GM19328 (cell line): Measurements from ENCODE around the gene KCNB1.

ENCODE experiments used
- ATAC-seq: cut with Tn5 transposase; IDR thresholded peaks from one replicate; pipeline ENCODE4 v1.9.1; 2021; ENCODE audit warnings: mild to moderate bottlenecking, moderate library complexity; ENCODE audit not compliant: unreplicated experiment

KCNB1 gene

DNA sequence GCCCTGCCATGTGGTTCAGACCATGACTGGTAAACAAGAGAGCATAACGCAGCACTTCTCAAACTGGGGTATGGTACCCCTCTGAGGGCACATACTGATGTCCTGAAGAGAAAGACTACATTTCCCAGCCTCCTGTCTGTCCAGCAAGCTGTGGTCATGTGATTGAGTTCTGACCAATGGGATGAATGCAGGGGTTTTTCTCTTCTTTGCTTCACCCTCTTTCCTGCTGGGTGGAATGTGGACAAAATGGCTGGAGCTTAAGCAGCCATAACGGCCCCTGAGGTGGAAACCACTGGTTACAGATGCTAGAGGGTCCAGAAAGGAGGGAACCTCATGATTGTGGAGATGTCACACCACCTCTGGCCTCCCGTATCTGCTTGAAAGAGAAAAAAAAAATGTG lies 19.4 kb upstream of the KCNB1 start:
- no peak for ATAC-seq

DNA sequence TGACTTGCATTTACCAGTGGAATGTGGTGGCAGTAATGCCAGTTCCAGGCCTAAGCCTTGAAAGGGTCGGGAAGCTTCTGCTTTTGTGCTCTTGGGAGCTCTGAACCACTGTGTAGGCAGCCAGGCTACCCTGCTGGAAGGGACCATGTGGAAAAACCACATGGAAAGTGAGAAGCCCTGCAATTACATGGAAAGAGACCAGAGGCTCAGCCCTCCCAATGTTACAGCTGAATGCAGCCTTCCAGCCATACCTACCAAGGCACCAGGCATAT lies 14.9 kb upstream of the KCNB1 start:
- ATAC-seq = no peak

DNA sequence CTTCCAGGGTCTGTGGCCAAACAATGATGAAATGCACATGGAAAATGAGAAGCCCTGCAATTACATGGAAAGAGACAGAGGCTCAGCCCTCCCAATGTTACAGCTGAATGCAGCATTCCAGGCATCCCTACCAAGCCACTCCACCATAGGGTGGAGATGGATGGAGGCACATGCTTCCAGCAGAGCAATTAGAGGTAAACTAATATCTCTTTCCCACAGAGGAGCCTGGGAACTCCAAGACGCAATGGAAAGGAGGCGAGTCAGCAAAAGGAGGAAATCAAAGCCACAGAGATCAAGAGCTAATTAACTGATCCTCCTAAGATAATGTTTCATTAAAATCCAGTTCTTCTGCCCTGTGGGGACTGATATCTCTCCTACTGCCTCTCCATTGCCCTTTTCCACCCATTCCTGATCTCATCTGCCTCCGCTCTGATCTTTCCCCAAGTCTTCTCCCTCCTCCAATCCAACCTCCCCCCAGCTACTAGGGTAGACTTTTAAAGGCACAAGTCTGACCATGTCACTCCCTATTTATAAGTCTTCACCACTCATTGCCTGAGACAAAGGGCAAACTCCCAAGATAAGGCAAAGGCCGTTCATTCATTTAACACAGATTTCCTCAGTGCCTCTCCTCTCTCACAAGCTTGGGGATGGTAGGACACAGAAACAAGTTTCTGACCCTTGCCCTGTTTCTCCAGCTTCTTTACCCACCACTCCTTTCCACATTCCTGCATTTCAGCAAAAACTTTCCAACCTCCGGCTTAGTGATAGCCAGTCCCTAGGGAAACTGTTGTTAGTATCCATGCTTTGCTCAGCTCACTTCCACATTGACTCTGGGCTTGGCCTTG lies 14.3 kb upstream of the KCNB1 start:
- no peak for ATAC-seq

DNA sequence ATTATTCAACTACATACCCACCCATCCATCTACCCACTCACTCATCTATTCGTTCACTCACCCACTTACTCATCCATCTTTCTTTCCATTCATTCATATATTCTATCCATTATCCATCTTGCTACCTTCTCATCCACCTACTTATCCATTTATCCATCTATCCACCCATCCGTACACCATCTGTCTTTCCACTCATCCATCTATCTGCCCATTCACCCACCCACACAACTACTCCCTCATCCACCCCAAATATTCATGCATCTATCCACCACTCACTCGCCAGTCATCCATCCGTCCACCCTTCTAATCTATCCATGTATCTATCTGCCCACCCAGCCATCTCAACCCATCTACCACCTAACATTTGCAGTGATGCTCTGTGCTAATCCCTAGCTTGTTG lies 13.6 kb upstream of the KCNB1 start:
- no peak for ATAC-seq

DNA sequence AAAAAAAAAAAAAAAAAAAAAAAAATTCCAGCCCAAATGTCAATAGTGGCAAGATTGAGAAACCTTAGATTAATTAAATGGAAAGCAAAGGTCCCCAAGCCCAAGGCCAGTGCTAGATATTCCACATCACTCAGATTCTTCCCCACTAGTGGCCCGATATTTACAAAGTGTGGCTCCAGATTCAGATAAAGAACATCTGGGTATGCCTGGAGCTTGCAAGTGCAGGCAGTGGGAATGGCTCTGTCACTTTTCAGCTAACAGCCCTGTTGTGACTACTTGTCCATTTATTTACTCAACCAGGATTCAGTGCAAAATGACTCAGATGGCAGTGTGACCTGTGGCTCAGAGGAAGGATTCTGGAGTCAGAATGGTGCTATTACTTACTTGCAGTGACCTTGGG lies 8.2 kb upstream of the KCNB1 start:
- no peak for ATAC-seq

DNA sequence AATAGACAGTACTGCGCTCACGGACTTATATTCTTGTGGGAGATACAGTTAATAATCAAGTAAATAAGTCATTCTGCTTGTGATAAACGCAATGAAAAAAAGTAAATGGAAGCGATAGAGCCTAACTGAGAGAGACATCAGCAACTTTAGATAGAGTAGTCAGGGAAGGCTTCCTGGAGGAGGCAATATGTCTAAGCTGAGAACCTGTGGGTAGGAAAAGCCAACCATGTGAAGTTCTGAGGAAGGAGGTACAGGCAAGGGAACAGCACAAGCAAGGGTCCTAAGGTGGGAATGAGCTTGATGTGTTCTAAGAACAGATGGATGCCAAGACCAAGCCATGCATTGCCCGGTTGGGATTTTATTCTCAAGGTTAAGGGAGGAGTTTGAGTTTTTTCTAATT lies 7.2 kb upstream of the KCNB1 start:
- no peak for ATAC-seq

DNA sequence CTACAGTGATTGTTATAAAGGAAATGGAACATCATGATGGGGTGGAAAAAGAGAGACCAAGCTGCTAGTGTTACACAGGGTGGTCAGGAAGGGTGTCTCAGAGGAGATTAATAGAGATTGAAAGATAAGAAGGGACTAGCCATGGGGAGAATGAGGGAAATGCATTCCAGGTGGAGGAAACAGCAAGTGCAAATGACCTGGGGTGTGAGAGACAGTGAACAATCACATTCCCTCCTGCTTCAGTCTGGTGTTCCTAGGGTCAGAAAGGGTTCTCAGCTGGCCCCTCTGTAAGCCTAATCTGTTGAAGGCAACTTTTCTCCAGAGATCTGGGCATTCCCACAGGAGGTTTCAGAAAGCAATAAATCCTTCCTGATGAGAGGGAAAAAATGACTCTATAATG lies 3.6 kb upstream of the KCNB1 start:
- no peak for ATAC-seq

DNA sequence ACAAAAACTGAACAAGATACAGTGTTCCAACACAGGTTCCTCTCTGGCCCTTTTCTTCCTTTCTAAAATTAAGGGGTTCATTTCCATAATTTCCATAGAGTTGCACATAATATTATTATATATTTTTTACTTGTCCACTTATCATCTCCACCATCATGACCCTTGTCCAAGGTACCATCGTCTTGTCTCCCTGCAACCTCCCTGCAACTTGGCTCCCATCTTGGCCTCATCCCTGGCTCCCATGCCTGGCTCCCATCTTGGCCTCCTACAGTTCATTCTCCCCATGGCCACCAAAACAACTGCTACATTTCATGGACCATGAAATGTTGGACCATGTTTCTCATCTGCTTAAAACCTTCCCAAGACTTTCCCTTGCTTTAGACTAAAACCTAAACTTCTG lies 3.1 kb upstream of the KCNB1 start:
- ATAC-seq = no peak

DNA sequence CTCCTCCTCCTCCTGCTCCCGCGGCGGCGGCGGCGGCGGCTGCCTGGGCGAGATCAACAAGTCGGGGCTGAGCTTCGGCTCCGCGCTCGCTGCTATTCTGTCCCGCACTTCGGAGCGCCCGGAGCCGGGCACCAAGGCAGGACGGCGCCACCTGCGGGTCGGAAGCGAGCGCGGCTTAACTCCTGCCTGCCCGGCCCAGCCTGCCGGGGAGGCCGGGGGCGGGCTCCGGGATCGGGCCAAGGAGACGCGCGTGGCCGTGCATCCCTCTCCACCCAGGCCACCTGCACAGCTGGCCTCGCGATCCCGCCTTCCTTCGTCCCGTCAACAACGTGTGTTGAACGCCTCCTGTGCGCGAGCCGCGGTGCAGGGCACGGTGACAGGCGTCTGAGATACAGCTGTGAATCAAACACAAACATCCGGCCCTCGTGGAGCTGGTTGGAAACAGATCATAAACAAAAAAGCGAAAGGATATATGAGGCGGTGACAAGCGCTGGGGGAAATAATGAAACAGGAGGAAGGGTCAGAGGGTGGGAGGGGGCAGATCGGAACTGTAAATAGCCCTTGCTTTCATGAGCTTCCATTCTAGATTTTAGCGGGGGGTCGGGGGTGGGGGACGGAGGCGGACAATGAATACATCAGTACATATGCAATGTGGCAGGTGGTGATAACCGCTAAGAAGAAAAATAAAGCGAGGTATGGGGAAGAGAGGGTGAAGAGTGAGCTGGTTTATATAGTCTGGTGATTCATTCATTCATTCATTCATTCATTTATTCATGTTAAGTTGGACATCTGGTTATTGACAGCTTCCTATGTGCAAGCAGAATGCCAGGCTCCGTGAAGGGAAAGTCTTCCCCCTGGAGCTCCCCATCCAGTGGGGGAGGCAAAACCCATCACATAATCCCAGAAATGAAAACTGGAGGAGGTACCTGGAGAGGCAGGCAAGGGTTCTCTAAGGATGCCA lies 2.0 kb upstream of the KCNB1 start:
- ATAC-seq = no peak

DNA sequence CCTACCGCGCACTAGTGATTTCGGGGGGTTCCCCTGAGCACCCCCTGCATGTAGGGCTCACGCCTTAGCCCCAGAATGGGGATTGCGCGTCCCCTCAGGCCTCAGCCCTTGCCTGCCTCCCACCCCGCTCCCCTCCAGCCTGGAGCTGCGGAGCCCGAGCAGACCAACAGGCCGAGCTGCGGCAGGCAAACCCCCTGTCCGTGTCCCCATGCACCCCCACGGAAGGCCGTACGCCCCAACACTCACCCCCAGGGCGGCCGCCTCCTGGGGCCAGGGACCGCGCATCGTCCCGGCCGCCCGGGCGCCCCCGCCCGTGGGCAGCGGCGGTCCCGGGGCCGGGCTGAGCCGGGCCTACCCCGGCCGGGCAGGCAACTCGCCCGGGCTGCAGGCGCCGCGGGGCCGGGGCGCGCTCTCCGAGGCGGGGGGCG lies 1.2 kb upstream of the KCNB1 start:
- ATAC-seq = no peak

DNA sequence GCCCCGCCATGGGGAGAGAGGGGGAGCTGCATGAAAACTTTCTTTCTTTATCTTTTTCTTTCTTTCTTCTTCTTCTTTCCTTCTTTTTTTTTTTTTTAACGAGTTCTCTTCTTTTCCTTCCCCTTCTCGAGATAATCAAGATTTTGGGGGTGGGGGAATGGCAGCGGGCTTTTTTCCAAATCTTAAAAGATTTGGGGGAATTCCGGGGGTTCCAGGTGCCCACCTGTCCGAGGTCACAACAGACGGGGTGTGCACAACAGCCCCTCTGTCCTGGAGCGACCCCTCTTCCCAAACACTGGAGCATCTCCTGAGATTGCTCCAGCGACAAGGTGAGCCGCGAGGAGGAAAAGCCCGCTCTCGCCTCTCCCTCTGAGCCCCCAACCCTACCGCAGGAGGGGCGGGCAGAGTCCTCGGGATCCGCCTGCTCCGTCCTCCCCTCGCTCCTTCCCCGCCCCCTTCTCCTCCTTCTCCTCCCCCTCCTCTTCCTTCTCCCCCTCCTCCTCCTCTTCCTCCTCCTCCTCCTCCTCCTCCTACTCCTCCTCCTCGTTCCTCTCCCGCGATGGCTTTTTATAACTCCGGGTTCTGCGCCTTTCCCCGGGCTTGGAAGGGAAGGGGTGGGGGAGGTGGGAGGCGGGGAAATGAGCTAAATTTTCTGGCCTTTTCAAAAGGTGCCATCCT lies 689 bp upstream of the KCNB1 start:
- ATAC-seq = no peak

DNA sequence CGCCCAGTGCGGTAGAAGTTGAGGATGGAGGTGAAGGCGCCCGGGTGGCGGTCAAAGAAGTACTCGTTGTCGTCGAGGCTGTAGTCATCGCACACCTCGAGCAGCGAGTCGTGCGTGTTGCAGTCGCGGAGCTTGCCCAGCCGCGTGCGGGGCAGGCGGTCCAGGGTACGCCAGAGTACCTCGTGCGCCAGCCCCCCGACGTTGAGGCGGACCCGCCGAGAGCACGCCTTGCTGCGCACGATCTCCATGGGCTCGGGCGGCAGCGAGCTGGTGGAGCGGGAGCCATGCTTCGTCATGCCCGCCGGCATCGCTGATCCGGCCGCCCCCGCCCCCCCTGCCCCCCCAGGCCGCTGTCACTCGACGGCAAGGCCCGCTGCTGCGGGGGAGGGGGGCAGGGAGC lies 295 bp downstream of the KCNB1 start:
- no peak for ATAC-seq

DNA sequence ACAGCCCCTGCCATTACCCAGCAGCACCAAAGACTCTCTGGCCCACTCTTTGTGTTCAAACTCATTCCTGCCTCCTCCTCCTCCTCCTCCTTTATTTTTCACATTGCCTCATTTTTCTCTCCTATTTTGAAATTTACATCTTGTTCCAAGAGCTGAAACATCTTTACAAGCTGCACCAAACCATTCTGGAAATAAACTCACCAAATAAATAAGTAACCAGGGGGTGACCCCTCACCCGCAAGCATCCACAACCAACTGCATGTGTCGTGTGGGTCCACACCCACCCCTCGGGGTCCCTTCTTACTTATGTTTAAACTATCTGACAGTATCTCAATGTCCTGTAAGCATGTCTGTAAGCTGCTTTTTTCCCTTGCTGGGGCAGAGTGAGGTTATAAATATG lies 1.4 kb downstream of the KCNB1 start:
- no peak for ATAC-seq

DNA sequence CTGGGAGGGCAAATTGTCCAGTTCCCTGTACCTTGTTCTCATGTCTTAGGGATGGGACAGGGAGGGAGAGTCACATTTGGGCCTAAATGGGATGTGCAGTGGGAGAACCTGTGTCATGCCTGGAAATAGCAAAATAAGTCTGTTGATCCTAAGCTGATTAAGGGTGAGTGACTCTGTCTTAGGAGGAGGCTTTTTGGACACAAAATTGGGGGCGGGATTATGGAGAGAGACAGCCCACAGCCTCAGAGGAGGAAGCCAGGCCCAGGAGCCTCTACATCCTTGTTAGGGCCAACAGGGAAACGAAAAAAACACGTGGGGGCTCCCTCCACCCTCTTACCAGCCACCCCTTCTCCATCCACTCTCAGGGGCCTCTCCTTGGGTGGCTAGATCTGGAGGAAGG lies 2.2 kb downstream of the KCNB1 start:
- no peak for ATAC-seq

DNA sequence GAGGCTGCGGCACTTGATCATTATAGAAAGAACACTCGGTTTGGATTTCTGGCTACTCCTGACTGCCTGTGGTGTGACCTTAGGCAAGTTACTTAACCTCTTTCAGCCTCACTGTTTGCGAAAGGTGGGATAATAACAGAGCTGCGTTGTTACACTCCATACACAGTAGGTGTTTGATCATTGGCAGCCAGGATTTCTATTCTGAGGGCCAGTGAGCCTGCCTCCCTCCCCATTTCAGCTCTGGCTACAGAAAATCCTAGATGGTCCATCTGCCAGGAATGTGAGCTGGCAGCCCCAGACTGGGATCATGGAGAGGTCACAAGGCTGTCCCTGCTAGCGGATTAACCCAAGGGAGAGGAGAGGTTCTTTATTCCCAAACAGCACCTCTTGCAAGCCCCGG lies 2.7 kb downstream of the KCNB1 start:
- ATAC-seq = no peak

DNA sequence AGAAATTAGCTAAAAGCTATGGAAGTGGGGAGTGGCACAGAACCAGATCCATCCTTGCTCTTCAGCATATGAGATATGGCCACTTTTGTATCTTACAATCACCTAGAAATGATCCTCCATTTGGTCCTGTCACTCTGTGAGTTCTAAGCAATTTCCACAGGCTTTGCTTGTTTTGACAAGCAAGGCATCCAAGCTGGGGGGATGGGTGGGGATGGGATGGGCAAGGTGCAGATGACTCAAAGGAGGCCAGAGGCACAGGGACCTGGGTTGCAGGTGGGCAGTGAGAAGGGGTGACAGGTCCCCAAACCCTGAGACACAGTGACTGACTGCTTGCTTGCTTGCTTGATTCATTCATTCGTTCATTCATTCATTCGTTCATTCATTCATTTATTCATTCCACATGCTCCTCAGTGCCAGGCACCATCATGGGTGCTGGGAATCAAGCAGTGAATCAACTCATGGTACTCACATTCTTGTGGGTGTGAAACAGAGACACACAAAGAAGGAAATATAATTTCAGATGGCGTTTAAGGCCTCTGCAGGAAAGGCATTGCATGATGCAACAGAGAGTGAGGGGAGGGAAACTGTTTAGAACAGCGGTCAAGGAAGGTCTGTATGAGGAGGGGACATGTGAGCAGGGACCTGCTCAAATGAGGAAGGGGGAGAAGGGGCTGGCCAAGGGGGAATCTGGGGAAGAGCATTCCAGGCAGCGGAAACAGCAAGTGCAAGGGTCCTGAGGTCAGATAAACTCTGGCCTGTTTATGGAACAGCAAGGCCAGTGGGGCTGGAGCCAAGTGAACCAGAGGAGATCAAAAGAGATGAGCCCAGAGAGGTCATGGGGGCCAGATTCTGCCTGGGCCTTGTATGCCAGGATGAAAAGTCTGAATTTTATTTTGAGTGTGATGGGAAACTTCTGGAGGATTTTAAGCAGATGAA lies 3.4 kb downstream of the KCNB1 start:
- ATAC-seq = no peak

DNA sequence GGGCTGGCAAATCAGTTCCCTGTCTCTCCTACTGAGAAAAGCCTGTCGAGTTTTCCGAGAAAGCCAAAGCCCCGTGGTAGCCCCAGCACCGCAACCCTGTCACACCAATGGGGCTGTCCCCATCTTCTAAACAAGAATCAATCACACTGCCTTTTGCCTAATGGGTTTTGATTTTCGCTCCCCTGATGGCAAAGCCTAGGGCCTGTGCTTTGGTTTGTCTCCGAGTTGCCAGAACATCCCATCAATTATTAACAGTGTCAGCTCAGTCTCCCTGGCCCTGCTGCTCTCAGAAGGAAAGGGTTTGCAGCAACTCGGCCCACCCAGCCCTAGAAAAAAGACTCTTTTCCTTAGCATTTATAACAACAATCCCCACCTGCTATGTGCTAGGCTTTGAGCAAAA lies 4.2 kb downstream of the KCNB1 start:
- no peak for ATAC-seq

DNA sequence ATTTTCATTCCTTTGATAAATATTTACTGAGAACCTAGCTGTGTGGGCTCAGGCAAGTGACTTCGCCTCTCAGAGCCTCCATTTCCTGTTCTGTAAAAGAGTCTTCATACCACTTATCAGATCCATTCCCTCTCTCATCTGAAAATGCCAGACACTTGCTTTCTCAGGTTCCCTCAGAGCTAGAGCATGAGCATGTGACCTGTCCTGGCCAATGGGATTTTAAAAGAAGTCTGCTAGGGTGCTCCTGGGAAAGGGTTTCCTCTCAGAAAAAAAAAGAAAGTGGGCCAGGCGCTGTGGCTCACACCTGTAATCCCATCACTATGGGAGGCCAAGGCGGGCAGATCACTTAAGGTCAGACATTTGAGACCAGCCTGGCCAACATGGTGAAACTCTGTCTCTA lies 5.3 kb downstream of the KCNB1 start:
- ATAC-seq = no peak

DNA sequence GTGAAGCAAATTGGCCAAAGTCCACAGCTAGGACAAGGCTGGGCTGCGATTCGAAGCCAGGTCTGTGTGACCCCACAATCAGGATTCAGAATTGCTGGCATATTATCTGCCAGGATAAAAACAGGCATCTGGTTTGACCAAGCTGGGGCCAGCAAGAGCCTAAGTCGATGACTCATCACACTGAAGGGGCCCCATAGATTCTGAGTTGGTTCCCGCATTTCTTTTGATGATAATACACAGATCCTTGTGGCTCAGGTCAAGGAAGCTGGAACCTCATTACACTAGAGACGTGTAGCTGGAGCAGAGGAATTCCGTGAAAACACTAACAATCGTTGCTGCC lies 6.5 kb downstream of the KCNB1 start:
- ATAC-seq = no peak

DNA sequence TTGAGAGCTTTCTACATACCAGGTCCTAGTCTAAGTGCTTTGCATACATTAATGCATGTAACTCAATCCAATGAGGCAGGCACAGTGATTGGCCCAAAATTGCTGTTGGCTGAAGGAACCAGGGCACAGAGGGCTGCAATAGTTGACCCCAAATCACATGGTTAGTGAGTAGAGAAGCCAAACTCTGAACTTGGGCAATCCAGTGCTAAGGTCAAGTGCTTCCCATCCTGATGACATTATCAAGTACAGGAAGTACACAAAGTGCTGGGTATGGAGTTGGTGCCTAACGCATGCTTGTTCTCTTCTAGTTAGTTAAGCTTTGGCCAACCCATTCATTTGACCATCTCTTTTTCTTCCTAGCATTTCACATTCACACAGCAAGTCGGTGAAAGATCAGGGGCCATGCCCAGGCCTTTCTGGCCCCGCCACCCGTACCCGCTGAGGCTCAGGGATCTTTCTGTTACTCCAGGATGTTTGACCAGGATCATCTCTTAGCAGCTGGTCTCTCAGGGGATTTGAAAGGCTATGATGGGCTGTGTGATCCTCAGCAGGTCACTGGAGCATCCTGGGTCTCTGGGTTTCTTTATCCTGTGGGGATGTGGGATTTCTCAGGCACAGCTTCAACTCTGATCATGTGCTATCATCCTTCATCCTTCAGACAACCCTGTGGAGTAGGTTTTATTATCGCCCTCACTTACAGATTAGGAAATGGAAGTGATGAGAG lies 7.0 kb downstream of the KCNB1 start:
- no peak for ATAC-seq
